Measurements from ENCODE around the gene ALG13.

- TF ChIP-seq, protein P1, sequence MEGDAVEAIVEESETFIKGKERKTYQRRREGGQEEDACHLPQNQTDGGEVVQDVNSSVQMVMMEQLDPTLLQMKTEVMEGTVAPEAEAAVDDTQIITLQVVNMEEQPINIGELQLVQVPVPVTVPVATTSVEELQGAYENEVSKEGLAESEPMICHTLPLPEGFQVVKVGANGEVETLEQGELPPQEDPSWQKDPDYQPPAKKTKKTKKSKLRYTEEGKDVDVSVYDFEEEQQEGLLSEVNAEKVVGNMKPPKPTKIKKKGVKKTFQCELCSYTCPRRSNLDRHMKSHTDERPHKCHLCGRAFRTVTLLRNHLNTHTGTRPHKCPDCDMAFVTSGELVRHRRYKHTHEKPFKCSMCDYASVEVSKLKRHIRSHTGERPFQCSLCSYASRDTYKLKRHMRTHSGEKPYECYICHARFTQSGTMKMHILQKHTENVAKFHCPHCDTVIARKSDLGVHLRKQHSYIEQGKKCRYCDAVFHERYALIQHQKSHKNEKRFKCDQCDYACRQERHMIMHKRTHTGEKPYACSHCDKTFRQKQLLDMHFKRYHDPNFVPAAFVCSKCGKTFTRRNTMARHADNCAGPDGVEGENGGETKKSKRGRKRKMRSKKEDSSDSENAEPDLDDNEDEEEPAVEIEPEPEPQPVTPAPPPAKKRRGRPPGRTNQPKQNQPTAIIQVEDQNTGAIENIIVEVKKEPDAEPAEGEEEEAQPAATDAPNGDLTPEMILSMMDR (conservative IDR thresholded peaks at IDR 0.05; ENCODE audit: low read length) = no peak
- TF ChIP-seq EZH2phosphoT487 (IDR thresholded peaks at IDR 0.05; ENCODE audit: borderline replicate concordance, low read depth, low read length) = no peak
These were observed 61.0 kb downstream of the ALG13 start for GRCh38 chrX:111742018-111742417.
